ENCODE measurements around the gene MRPL33. TPM values are rescaled to one million over a fixed set of nuclear protein-coding genes. Genes with fewer than 3 reads are reported as not detected.

MRPL33 gene
- polyA plus RNA-seq, 1 donor from 2014 or later: 406 TPM

- Histone ChIP-seq H4K20me1 (ENCODE audit: insufficient read depth) (no peaks in the 10 kb centered on the region), H3K9me2 (ENCODE audit: insufficient read depth, low read length) (no peaks in the 10 kb centered on the region), H3K9me3 (ENCODE audit: low read length) (no peaks in the 10 kb centered on the region), H3K79me2 (replicated peaks; ENCODE audit: insufficient read depth, low read length) (no peaks in the 10 kb centered on the region), H3K27ac (ENCODE audit: low read length) (no peak overlapping the region), H3K36me3 (ENCODE audit: insufficient read depth, low read length) (no peaks in the 10 kb centered on the region), H3K4me2 (ENCODE audit: low read length) (no peak overlapping the region), H2AFZ (ENCODE audit: low read depth, low read length) (no peak overlapping the region), H3F3A (ENCODE audit: insufficient read depth, low read length, poor library complexity, severe bottlenecking) (no peaks in the 10 kb centered on the region), H3K9ac (ENCODE audit: low read length) (no peak overlapping the region), H3K4me3 (ENCODE audit: low read length) (no peak overlapping the region), H3K27me3 (ENCODE audit: insufficient read depth, low read depth, low read length) (no peaks in the 10 kb centered on the region)
- no peak for TF ChIP-seq EZH2 (IDR thresholded peaks at IDR 0.05; ENCODE audit: borderline replicate concordance, insufficient read depth, low read length, poor library complexity, severe bottlenecking)
- no peak for TF ChIP-seq CTCF (IDR thresholded peaks at IDR 0.05; ENCODE audit: poor library complexity, severe bottlenecking)
- TF ChIP-seq POLR2AphosphoS5 (IDR thresholded peaks at IDR 0.05): no peak
- TF ChIP-seq SMC3 (conservative IDR thresholded peaks at IDR 0.05; ENCODE audit: poor library complexity): no peak
- no peak for TF ChIP-seq MXI1 (conservative IDR thresholded peaks at IDR 0.05; ENCODE audit: poor library complexity, severe bottlenecking)
- no peak for TF ChIP-seq TAF1 (IDR thresholded peaks at IDR 0.05; ENCODE audit: low read depth)
- TF ChIP-seq EP300 (conservative IDR thresholded peaks at IDR 0.05; ENCODE audit: poor library complexity, severe bottlenecking): no peak
- no peak for TF ChIP-seq RAD21 (conservative IDR thresholded peaks at IDR 0.05)
- TF ChIP-seq REST (IDR thresholded peaks at IDR 0.05; ENCODE audit: borderline replicate concordance): no peak
Measured at GRCh38 chr2:27790796-27791195, 19.3 kb downstream of the MRPL33 start.

- TF ChIP-seq EZH2 (IDR thresholded peaks at IDR 0.05; ENCODE audit: borderline replicate concordance, insufficient read depth, low read length, poor library complexity, severe bottlenecking) (no peak), POLR2AphosphoS5 (IDR thresholded peaks at IDR 0.05) (no peak), EP300 (conservative IDR thresholded peaks at IDR 0.05; ENCODE audit: poor library complexity, severe bottlenecking) (no peak), SMC3 (conservative IDR thresholded peaks at IDR 0.05; ENCODE audit: poor library complexity) (no peak), TAF1 (IDR thresholded peaks at IDR 0.05; ENCODE audit: low read depth) (no peak), MXI1 (conservative IDR thresholded peaks at IDR 0.05; ENCODE audit: poor library complexity, severe bottlenecking) (no peak), RAD21 (conservative IDR thresholded peaks at IDR 0.05) (no peak), REST (IDR thresholded peaks at IDR 0.05; ENCODE audit: borderline replicate concordance) (no peak), CTCF (IDR thresholded peaks at IDR 0.05; ENCODE audit: poor library complexity, severe bottlenecking) (no peak)
- Histone ChIP-seq H3K27me3 (ENCODE audit: insufficient read depth, low read depth, low read length) (no peaks in the 10 kb centered on the region), H4K20me1 (ENCODE audit: insufficient read depth) (no peaks in the 10 kb centered on the region), H3F3A (ENCODE audit: insufficient read depth, low read length, poor library complexity, severe bottlenecking) (no peaks in the 10 kb centered on the region), H3K4me3 (ENCODE audit: low read length) (no peak overlapping the region), H2AFZ (ENCODE audit: low read depth, low read length) (no peak overlapping the region), H3K9me2 (ENCODE audit: insufficient read depth, low read length) (no peaks in the 10 kb centered on the region), H3K36me3 (ENCODE audit: insufficient read depth, low read length) (no peaks in the 10 kb centered on the region), H3K27ac (ENCODE audit: low read length) (no peak overlapping the region), H3K79me2 (replicated peaks; ENCODE audit: insufficient read depth, low read length) (no peaks in the 10 kb centered on the region), H3K4me2 (ENCODE audit: low read length) (no peak overlapping the region), H3K9ac (ENCODE audit: low read length) (no peak overlapping the region), H3K9me3 (ENCODE audit: low read length) (no peaks in the 10 kb centered on the region)
Measured at GRCh38 chr2:27792759-27793158, 21.2 kb downstream of the MRPL33 start.

Measured in neural cell (in vitro differentiated cells).